GM18873 (cell line): ENCODE results near the gene PGC.

Experiments used
- ATAC-seq: cut with Tn5 transposase; IDR thresholded peaks from one replicate; pipeline ENCODE4 v1.9.1; 2021; ENCODE audit warnings: mild to moderate bottlenecking, moderate library complexity, moderate number of reproducible peaks; ENCODE audit not compliant: unreplicated experiment, low FRiP score

Gene PGC

DNA sequence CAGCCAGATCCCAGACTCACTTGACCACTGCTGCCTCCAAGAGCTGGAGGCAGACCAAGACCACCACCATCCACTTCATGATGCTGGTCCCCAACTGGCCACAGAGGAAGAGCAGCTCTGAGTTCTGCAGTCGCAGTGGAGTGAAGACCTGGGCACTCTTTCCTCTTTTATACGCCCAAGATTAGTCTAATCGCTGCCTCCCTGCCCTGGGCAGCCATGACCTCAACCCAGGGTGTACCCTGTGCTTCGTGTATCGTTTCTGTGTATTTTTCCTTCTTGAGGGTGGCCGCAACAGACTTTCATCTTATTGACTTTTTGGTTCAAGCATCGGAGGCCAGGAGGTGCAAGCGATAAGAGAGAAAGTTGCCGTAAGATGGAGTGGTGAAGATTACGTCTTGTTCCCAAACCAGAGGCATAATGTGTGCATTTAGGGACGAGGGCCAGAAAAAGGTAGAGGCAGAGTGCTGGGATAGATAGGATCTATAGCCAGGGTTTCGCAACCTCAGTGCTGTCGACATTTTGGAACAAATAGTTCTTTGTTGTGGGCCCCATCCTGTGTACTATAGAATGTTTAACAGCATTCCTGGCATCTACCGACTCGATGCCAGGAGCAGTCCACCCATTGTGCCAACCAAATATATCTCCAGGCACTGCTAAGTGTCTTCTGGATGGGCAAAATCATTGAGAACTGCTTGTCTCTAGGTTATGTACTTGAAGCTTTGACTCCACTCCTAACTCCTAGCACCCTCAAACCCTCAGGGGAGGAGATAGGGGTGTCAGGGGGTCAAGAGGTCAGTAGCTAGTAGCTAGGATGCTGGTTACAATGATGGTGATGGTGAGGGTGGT, at the start of gene PGC:
Gene PGC, minus strand, starts transcription at position 142 of the 846 bp plus-strand sequence. Its CDS starts 63 bp downstream, at position 79.
- no peak for ATAC-seq

GRCh38 chr6:41796474-41796873, 49.3 kb upstream of the PGC start:
- no peak for ATAC-seq

GRCh38 chr6:41791984-41792383, 44.8 kb upstream of the PGC start:
- ATAC-seq, result no peak

GRCh38 chr6:41791305-41791704, 44.1 kb upstream of the PGC start:
- ATAC-seq, result no peak

- no peak for ATAC-seq
These were observed 42.8 kb upstream of the PGC start for GRCh38 chr6:41790045-41790444.

DNA sequence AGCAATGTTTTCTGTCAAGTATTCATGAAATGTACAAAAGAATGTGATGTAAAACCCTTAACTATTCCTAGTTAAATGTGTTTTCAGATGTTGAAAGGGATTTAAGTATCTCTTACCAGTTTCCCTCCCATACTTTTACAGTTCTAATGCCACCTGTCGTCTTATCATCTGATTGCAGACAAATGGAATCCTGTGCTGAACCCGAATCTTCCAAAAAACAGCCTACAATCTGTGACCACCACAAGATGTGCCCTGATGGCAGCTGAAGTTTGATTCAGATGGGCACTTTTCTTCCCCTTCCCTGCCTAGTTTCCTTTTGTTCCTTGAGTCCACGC, 42.2 kb upstream of the PGC start:
- no peak for ATAC-seq

DNA sequence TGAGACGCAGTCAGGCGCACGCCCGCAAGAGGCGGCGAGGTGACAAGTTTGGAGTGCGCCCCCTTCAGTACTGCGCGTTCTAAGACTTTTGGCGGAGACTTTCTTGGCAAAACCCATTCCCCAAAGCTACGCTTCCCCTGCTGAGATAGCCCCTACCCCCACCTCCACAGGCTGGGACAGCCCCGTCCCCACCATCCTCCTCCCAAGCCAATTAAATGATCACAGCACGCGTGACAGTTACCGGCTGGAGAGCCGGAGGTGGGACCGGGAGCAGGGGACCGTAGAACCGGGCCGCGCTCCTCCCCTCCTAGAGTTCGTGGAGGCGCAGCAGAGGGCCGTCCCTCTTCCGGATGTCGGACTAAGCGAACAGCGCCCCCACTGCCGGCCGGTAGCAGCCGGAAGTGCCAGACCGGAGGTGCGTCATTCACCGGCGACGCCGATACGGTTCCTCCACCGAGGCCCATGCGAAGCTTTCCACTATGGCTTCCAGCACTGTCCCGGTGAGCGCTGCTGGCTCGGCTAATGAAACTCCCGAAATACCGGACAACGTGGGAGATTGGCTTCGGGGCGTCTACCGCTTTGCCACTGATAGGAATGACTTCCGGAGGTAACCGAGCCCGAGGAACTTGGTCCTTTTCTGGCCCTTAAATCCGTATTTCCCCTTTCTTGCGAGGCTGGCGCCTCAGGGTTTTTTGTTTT, 40.2 kb upstream of the PGC start, which contains the start of gene TOMM6:
Gene TOMM6, plus strand, starts transcription at position 476 of the 699 bp plus-strand sequence. Its CDS starts 4 bp downstream, at position 480.
- peak; percentile 72 for ATAC-seq

DNA sequence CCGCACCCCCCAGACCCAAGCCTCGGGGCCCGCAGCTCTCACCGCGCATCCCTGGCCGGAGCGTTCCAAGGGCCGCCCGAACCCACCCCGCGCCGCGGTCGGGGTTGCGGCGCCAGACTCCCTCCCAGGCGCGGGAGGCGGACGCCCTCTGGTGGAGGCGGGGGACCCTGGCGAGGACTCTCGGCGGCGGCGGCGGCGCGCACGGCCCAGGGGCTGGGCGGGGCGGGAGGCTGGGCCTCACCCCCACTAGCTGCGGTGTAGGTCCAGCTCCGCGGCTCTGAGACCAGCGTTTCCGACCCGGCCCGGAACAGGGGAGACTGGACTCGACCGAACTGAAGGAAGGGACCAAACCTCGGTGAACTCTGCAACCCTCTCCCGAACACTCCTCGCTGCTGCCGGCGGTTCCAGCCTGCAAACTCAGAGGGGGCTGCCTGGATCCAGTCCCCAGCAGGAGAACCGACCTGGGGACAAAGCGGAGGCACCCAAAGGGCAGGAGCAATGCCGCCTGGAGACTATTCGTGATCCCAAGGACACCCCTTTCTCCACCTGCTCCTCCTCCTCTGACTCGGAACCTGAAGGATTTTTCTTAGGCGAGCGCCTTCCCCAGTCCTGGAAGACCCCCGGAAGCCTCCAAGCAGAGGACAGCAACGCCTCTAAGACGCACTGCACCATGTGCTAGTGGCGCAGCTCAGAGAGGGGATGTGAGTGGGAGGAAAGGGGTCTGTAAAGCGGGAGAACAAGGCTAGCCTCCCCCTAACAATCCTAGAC, 39.4 kb upstream of the PGC start:
- ATAC-seq, result peak; percentile 35

GRCh38 chr6:41785689-41786450, 38.7 kb upstream of the PGC start:
- ATAC-seq, result no peak

GRCh38 chr6:41785254-41785653, 38.1 kb upstream of the PGC start:
- ATAC-seq, result no peak

DNA sequence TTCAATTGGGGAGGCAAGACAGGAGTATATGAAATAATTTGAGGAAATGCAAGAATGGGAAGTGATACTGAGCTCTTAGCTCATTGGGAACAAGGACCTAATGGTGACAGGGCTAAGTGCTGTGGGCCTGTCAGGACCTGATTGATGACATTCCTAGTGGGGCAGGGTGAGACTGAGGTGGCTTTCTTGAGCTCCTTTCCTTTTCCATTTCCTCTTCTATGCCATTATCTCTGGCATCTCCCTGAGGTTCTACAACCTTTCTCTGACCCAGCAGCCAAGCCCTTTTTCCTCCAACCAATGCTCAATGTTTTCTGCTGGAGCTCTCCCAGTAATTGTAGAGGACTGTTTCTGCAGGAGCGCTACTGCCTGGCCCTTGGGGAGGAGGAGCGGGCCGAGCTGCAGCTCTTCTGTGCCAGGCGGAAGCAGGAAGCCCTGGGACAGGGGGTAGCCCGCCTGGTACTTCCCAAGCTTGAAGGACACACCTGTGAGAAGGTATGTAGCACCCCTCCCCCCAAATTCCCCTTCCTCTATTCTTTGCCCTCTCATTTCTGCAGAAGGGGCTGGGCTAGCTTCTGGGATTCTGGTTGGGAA, 37.5 kb upstream of the PGC start:
- ATAC-seq, result no peak

- no peak for ATAC-seq
These were observed 36.0 kb upstream of the PGC start for GRCh38 chr6:41783106-41783780.

- no peak for ATAC-seq
These were observed 34.2 kb upstream of the PGC start for GRCh38 chr6:41781366-41781730.

DNA sequence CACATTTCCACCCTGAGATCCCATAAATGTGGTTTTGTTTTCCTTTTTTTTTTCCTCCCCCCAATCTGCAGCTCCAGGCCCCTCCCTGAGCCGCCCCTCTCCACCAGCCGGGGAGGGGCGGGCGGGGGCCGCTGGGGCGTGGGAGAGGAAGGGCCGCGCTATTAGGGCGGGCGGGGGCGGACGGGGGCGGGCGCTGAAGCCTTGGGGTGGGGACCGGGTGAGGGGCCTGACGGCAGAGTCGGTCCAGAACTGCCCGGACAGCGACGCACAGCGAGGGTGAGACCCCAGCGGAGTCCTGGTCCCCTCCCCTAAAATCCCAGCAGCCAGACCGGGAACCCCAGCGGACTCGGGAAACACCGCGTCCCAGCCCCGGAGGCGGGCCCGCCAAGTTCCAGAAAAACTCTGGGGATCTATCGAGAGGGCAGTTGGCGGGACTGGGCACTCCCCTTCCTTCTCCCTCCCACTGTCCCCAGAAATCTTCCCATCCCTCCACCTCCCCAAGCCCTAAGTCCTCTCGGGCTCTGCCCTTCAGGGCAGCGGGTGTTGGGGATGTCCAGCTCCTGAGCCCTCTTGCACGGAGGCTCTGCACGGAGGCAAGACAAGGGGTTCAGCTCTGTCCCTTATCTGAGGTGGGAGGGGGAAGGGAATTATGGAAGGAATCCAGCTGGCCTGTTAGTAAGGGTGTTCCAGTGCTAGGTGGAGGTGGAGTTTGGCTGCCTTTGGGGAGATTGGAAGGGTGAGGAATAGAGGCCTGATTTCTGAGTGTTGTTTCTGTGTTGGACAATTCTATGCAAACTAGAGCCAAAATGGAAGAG, 33.6 kb upstream of the PGC start, which contains the start of gene PRICKLE4:
Gene PRICKLE4, plus strand, starts transcription at position 232 of the 815 bp plus-strand sequence. CDS start 2,692 bp downstream, outside the sequence.
- no peak for ATAC-seq

- peak; percentile 87 for ATAC-seq
These were observed 32.8 kb upstream of the PGC start, which contains the start of gene FRS3 for GRCh38 chr6:41779788-41780550. Gene FRS3 (minus strand): TSS chr6:41779900. CDS start chr6:41776987, 2,913 bp downstream.

- ATAC-seq, result peak; percentile 11
These were observed 32.1 kb upstream of the PGC start for GRCh38 chr6:41779336-41779735.

- ATAC-seq, result no peak
These were observed 31.7 kb upstream of the PGC start for GRCh38 chr6:41778895-41779294.
